ENCODE measurements around the gene VPS11. TPM values are rescaled to one million over a fixed set of nuclear protein-coding genes. Genes with fewer than 3 reads are reported as not detected.

VPS11 gene
- total and polyA plus RNA-seq, 2 experiments from 2014 or later = 11.5 to 13.4 TPM

DNA sequence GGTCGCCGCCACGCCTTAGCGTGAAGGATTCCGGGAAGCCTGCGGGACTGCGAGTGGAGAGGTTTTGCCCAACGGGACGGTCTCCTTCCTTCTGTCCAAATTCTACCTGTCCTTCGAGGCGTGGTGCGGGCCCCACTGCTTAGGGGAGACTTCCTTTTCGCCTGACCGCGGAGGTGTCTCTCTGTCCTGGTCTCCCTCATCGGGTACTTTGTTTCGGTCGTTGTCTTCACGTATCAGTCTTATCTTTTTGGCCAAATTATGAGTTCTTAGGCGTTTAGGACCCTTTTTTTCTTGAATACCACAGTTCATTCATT lies 54.1 kb downstream of the VPS11 start:
- DNase-seq (ENCODE audit: low spot score) (no peak), ATAC-seq (no peak)
- no peaks in the 10 kb centered on the region for H3K36me3 ChIP-seq (ENCODE audit: insufficient read depth)
- H3F3A ChIP-seq (replicated peaks; ENCODE audit: low read depth) = peaks cover 14% of the 10 kb centered on the region; the same call in 1 of the 2 replicates
- no peaks in the 10 kb centered on the region for H3K9me3 Mint-ChIP-seq
- peaks cover 12% of the 10 kb centered on the region for H3K36me3 Mint-ChIP-seq (ENCODE audit: low read depth)
- peak overlapping the region; percentile 92 for H3K27ac ChIP-seq (ENCODE audit: low read depth)
- no peak for TF ChIP-seq EZH2 (IDR thresholded peaks at IDR 0.05; ENCODE audit: low read depth, unreplicated experiment)
- TF ChIP-seq ZNF331 (CRISPR knock-in tag; IDR thresholded peaks at IDR 0.05; ENCODE audit: low read depth) = no peak
- TF ChIP-seq, protein P1, sequence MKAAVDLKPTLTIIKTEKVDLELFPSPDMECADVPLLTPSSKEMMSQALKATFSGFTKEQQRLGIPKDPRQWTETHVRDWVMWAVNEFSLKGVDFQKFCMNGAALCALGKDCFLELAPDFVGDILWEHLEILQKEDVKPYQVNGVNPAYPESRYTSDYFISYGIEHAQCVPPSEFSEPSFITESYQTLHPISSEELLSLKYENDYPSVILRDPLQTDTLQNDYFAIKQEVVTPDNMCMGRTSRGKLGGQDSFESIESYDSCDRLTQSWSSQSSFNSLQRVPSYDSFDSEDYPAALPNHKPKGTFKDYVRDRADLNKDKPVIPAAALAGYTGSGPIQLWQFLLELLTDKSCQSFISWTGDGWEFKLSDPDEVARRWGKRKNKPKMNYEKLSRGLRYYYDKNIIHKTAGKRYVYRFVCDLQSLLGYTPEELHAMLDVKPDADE (IDR thresholded peaks at IDR 0.05) = no peak
- TF ChIP-seq ZNF114 (CRISPR knock-in tag; IDR thresholded peaks at IDR 0.05) = no peak
- no peak for TF ChIP-seq CREB1 (CRISPR knock-in tag; IDR thresholded peaks at IDR 0.05; ENCODE audit: low read depth)
- TF ChIP-seq JUNB (IDR thresholded peaks at IDR 0.05; ENCODE audit: unreplicated experiment) = no peak
- no peak for TF ChIP-seq NANOG (IDR thresholded peaks at IDR 0.05; ENCODE audit: borderline replicate concordance)
- TF ChIP-seq, protein P2, sequence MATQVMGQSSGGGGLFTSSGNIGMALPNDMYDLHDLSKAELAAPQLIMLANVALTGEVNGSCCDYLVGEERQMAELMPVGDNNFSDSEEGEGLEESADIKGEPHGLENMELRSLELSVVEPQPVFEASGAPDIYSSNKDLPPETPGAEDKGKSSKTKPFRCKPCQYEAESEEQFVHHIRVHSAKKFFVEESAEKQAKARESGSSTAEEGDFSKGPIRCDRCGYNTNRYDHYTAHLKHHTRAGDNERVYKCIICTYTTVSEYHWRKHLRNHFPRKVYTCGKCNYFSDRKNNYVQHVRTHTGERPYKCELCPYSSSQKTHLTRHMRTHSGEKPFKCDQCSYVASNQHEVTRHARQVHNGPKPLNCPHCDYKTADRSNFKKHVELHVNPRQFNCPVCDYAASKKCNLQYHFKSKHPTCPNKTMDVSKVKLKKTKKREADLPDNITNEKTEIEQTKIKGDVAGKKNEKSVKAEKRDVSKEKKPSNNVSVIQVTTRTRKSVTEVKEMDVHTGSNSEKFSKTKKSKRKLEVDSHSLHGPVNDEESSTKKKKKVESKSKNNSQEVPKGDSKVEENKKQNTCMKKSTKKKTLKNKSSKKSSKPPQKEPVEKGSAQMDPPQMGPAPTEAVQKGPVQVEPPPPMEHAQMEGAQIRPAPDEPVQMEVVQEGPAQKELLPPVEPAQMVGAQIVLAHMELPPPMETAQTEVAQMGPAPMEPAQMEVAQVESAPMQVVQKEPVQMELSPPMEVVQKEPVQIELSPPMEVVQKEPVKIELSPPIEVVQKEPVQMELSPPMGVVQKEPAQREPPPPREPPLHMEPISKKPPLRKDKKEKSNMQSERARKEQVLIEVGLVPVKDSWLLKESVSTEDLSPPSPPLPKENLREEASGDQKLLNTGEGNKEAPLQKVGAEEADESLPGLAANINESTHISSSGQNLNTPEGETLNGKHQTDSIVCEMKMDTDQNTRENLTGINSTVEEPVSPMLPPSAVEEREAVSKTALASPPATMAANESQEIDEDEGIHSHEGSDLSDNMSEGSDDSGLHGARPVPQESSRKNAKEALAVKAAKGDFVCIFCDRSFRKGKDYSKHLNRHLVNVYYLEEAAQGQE (IDR thresholded peaks at IDR 0.05; ENCODE audit: unreplicated experiment) = no peak
- TF ChIP-seq POLR2AphosphoS5 (IDR thresholded peaks at IDR 0.05; ENCODE audit: low read depth) = no peak
- no peak for TF ChIP-seq STAT1 (IDR thresholded peaks at IDR 0.05; ENCODE audit: unreplicated experiment)
- TF ChIP-seq, protein P3, sequence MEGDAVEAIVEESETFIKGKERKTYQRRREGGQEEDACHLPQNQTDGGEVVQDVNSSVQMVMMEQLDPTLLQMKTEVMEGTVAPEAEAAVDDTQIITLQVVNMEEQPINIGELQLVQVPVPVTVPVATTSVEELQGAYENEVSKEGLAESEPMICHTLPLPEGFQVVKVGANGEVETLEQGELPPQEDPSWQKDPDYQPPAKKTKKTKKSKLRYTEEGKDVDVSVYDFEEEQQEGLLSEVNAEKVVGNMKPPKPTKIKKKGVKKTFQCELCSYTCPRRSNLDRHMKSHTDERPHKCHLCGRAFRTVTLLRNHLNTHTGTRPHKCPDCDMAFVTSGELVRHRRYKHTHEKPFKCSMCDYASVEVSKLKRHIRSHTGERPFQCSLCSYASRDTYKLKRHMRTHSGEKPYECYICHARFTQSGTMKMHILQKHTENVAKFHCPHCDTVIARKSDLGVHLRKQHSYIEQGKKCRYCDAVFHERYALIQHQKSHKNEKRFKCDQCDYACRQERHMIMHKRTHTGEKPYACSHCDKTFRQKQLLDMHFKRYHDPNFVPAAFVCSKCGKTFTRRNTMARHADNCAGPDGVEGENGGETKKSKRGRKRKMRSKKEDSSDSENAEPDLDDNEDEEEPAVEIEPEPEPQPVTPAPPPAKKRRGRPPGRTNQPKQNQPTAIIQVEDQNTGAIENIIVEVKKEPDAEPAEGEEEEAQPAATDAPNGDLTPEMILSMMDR (conservative IDR thresholded peaks at IDR 0.05; ENCODE audit: low read depth in 2 of 2) = no peak
- TF ChIP-seq, protein P4, sequence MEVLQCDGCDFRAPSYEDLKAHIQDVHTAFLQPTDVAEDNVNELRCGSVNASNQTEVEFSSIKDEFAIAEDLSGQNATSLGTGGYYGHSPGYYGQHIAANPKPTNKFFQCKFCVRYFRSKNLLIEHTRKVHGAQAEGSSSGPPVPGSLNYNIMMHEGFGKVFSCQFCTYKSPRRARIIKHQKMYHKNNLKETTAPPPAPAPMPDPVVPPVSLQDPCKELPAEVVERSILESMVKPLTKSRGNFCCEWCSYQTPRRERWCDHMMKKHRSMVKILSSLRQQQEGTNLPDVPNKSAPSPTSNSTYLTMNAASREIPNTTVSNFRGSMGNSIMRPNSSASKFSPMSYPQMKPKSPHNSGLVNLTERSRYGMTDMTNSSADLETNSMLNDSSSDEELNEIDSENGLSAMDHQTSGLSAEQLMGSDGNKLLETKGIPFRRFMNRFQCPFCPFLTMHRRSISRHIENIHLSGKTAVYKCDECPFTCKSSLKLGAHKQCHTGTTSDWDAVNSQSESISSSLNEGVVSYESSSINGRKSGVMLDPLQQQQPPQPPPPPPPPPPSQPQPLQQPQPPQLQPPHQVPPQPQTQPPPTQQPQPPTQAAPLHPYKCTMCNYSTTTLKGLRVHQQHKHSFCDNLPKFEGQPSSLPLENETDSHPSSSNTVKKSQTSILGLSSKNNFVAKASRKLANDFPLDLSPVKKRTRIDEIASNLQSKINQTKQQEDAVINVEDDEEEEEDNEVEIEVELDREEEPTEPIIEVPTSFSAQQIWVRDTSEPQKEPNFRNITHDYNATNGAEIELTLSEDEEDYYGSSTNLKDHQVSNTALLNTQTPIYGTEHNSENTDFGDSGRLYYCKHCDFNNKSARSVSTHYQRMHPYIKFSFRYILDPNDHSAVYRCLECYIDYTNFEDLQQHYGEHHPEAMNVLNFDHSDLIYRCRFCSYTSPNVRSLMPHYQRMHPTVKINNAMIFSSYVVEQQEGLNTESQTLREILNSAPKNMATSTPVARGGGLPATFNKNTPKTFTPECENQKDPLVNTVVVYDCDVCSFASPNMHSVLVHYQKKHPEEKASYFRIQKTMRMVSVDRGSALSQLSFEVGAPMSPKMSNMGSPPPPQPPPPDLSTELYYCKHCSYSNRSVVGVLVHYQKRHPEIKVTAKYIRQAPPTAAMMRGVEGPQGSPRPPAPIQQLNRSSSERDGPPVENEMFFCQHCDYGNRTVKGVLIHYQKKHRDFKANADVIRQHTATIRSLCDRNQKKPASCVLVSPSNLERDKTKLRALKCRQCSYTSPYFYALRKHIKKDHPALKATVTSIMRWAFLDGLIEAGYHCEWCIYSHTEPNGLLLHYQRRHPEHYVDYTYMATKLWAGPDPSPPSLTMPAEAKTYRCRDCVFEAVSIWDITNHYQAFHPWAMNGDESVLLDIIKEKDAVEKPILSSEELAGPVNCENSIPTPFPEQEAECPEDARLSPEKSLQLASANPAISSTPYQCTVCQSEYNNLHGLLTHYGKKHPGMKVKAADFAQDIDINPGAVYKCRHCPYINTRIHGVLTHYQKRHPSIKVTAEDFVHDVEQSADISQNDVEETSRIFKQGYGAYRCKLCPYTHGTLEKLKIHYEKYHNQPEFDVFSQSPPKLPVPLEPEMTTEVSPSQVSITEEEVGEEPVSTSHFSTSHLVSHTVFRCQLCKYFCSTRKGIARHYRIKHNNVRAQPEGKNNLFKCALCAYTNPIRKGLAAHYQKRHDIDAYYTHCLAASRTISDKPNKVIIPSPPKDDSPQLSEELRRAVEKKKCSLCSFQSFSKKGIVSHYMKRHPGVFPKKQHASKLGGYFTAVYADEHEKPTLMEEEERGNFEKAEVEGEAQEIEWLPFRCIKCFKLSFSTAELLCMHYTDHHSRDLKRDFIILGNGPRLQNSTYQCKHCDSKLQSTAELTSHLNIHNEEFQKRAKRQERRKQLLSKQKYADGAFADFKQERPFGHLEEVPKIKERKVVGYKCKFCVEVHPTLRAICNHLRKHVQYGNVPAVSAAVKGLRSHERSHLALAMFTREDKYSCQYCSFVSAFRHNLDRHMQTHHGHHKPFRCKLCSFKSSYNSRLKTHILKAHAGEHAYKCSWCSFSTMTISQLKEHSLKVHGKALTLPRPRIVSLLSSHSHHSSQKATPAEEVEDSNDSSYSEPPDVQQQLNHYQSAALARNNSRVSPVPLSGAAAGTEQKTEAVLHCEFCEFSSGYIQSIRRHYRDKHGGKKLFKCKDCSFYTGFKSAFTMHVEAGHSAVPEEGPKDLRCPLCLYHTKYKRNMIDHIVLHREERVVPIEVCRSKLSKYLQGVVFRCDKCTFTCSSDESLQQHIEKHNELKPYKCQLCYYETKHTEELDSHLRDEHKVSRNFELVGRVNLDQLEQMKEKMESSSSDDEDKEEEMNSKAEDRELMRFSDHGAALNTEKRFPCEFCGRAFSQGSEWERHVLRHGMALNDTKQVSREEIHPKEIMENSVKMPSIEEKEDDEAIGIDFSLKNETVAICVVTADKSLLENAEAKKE (CRISPR knock-in tag; IDR thresholded peaks at IDR 0.05) = no peak
- peak overlapping the region; percentile 72 for H3K27ac Mint-ChIP-seq
- H3K4me2 ChIP-seq = peak overlapping the region; percentile 100
- H2AFZ ChIP-seq = peak overlapping the region; percentile 99
- H3K4me1 ChIP-seq (ENCODE audit: insufficient read depth) = peaks cover 13% of the 10 kb centered on the region; the same call in 1 of the 2 replicates
- peaks cover 31% of the 10 kb centered on the region for H3K79me2 ChIP-seq (replicated peaks; ENCODE audit: insufficient read depth)
- peaks cover 14% of the 10 kb centered on the region; the same call in 1 of the 2 replicates for H4K20me1 ChIP-seq (replicated peaks; ENCODE audit: insufficient read depth)
- H3K27me3 Mint-ChIP-seq (ENCODE audit: insufficient read depth, low read depth, poor library complexity) = peaks cover 15% of the 10 kb centered on the region
- H3K4me3 ChIP-seq = peak overlapping the region; percentile 100
- H3K4me3 Mint-ChIP-seq = peak overlapping the region; percentile 94
- peaks cover 20% of the 10 kb centered on the region for H3K4me1 Mint-ChIP-seq
- no peaks in the 10 kb centered on the region for H3K9me2 ChIP-seq (ENCODE audit: insufficient read depth)
- no peaks in the 10 kb centered on the region for H3K27me3 ChIP-seq (ENCODE audit: insufficient read depth)

Measured in GM23338 (cell line).